Activated naive CD4-positive, alpha-beta T cell treated with anti-CD3 and anti-CD28 coated beads for 36 hours (primary cell): ENCODE data around the gene PIK3CB. TPM values are rescaled to one million over a fixed set of nuclear protein-coding genes. Genes with fewer than 3 reads are reported as not detected.

Experiments
- CTCF ChIA-PET: fragments of 350-600 bp; sonication (Branson Sonifier 250); formaldehyde crosslinking; loops from one replicate; lab custom pipeline; 2021; ENCODE audit warnings: antibody characterized with exemption; lab: Charles Lee
- DNase-seq: peaks from one replicate; pipeline ENCODE4 v3.0.0-alpha.2; 2020
- H3K27ac Mint-ChIP-seq: one replicate; pipeline ENCODE4 v1.8.0; 2021; ENCODE audit warnings: mild to moderate bottlenecking, mixed read lengths
- H3K27me3 Mint-ChIP-seq: one replicate; pipeline ENCODE4 v1.8.0; 2021; ENCODE audit warnings: low read depth, mixed read lengths
- H3K36me3 Mint-ChIP-seq: one replicate; pipeline ENCODE4 v1.8.0; 2021; ENCODE audit warnings: low read depth, mixed read lengths
- H3K4me1 Mint-ChIP-seq: one replicate; pipeline ENCODE4 v1.8.0; 2021; ENCODE audit warnings: low read depth, mixed read lengths
- H3K4me3 Mint-ChIP-seq: one replicate; pipeline ENCODE4 v1.8.0; 2021; ENCODE audit warnings: mild to moderate bottlenecking, moderate library complexity, mixed read lengths
- H3K9me3 Mint-ChIP-seq: one replicate; pipeline ENCODE4 v1.8.0; 2021; ENCODE audit warnings: mixed read lengths
- intact Hi-C: fragments of 100-400 bp; cut with micrococcal nuclease; formaldehyde crosslinking; loops from one replicate; pipeline ENCODE4 v1.15.1; 2023
- total RNA-seq, 2 experiments: library from RNA; stranded (reverse); gene quantifications; one replicate each; pipeline ENCODE4 v1.2.3, GENCODE V29; 2021

PIK3CB gene
- total RNA-seq, 2 experiments from 2014 or later, result 19.2 to 20.6 TPM

GRCh38 chr3:138725116-138725515, 109.6 kb downstream of the PIK3CB start:
- Mint-ChIP-seq H3K27ac (no peak overlapping the region), H3K9me3 (no peaks in the 10 kb centered on the region), H3K4me1 (peaks cover 47% of the 10 kb centered on the region), H3K36me3 (peaks cover 10% of the 10 kb centered on the region), H3K4me3 (no peak overlapping the region), H3K27me3 (no peaks in the 10 kb centered on the region)
- CTCF ChIA-PET, result interaction anchor here (1.2 to 1.3 kb wide), 2 partner anchors 56 to 191 kb away, joined by 3 to 8 read pairs; no protein-coding TSS in a partner anchor
- no peak for DNase-seq
- intact Hi-C loops, result no loop called here

- Mint-ChIP-seq H3K4me3 (no peak overlapping the region), H3K9me3 (no peaks in the 10 kb centered on the region), H3K4me1 (peaks cover 51% of the 10 kb centered on the region), H3K36me3 (peaks cover 9% of the 10 kb centered on the region), H3K27me3 (no peaks in the 10 kb centered on the region), H3K27ac (no peak overlapping the region)
- intact Hi-C loops, result loop anchor here (5.0 kb wide), 1 partner anchor 38 kb away; no protein-coding TSS in a partner anchor
- no peak for DNase-seq
- CTCF ChIA-PET, result interaction anchor here (1.2 to 1.3 kb wide), 2 partner anchors 57 to 191 kb away, joined by 3 to 8 read pairs; no protein-coding TSS in a partner anchor
Observed at GRCh38 chr3:138724443-138724842, 110.3 kb downstream of the PIK3CB start.

GRCh38 chr3:138718849-138719248, 115.9 kb downstream of the PIK3CB start:
- intact Hi-C loops, result no loop called here
- peaks cover 8% of the 10 kb centered on the region for H3K36me3 Mint-ChIP-seq

GRCh38 chr3:138717348-138717747, 117.4 kb downstream of the PIK3CB start:
- peaks cover 11% of the 10 kb centered on the region for H3K36me3 Mint-ChIP-seq
- CTCF ChIA-PET, result no interaction called here
- peaks cover 31% of the 10 kb centered on the region for H3K4me1 Mint-ChIP-seq
- intact Hi-C loops, result no loop called here
- DNase-seq, result no peak
- H3K27ac Mint-ChIP-seq, result no peak overlapping the region
- no peaks in the 10 kb centered on the region for H3K27me3 Mint-ChIP-seq
- no peaks in the 10 kb centered on the region for H3K9me3 Mint-ChIP-seq
- no peak overlapping the region for H3K4me3 Mint-ChIP-seq

More at GRCh38 chr3:138718849-138719248, 115.9 kb downstream of the PIK3CB start:
- Mint-ChIP-seq H3K4me3 (no peak overlapping the region), H3K27me3 (no peaks in the 10 kb centered on the region), H3K9me3 (no peaks in the 10 kb centered on the region), H3K4me1 (peaks cover 37% of the 10 kb centered on the region), H3K27ac (no peak overlapping the region)
- CTCF ChIA-PET, result interaction anchor here (1.2 to 2.0 kb wide), 2 partner anchors 197 to 205 kb away, joined by 3 to 9 read pairs; no protein-coding TSS in a partner anchor
- DNase-seq, result no peak

GRCh38 chr3:138712086-138712485, 122.6 kb downstream of the PIK3CB start:
- no peaks in the 10 kb centered on the region for H3K9me3 Mint-ChIP-seq
- intact Hi-C loops, result no loop called here
- no peak overlapping the region for H3K27ac Mint-ChIP-seq
- H3K36me3 Mint-ChIP-seq, result peaks cover 7% of the 10 kb centered on the region
- CTCF ChIA-PET, result no interaction called here
- H3K4me1 Mint-ChIP-seq, result no peaks in the 10 kb centered on the region
- H3K4me3 Mint-ChIP-seq, result no peak overlapping the region
- no peaks in the 10 kb centered on the region for H3K27me3 Mint-ChIP-seq
- DNase-seq, result no peak

- Mint-ChIP-seq H3K4me3 (no peak overlapping the region), H3K9me3 (no peaks in the 10 kb centered on the region), H3K27me3 (no peaks in the 10 kb centered on the region), H3K4me1 (no peaks in the 10 kb centered on the region), H3K36me3 (peaks cover 2% of the 10 kb centered on the region), H3K27ac (no peak overlapping the region)
- DNase-seq, result no peak
- intact Hi-C loops, result no loop called here
- CTCF ChIA-PET, result interaction anchor here (0.8 to 4.6 kb wide), 4 partner anchors 13 to 210 kb away, joined by 3 to 25 read pairs (median 5); no protein-coding TSS in a partner anchor
Observed at GRCh38 chr3:138705675-138706074, 129.1 kb downstream of the PIK3CB start.

- no peak for DNase-seq
- H3K4me1 Mint-ChIP-seq, result no peaks in the 10 kb centered on the region
- no peak overlapping the region for H3K4me3 Mint-ChIP-seq
- intact Hi-C loops, result loop anchor here (5.0 kb wide), 2 partner anchors 220 to 280 kb away; no protein-coding TSS in a partner anchor
- CTCF ChIA-PET, result interaction anchor here (0.9 to 4.3 kb wide), 4 partner anchors 217 to 239 kb away, joined by 3 to 52 read pairs (median 16); no protein-coding TSS in a partner anchor
- no peak overlapping the region for H3K27ac Mint-ChIP-seq
- H3K27me3 Mint-ChIP-seq, result no peaks in the 10 kb centered on the region
- peaks cover 17% of the 10 kb centered on the region for H3K36me3 Mint-ChIP-seq
- H3K9me3 Mint-ChIP-seq, result no peaks in the 10 kb centered on the region
Observed at GRCh38 chr3:138696666-138697370, 137.9 kb downstream of the PIK3CB start.

- no peaks in the 10 kb centered on the region for H3K9me3 Mint-ChIP-seq
- no peak overlapping the region for H3K4me3 Mint-ChIP-seq
- peaks cover 12% of the 10 kb centered on the region for H3K36me3 Mint-ChIP-seq
- no peak overlapping the region for H3K27ac Mint-ChIP-seq
- DNase-seq, result no peak
- H3K27me3 Mint-ChIP-seq, result no peaks in the 10 kb centered on the region
- H3K4me1 Mint-ChIP-seq, result peaks cover 3% of the 10 kb centered on the region
- CTCF ChIA-PET, result interaction anchor here (0.8 to 4.3 kb wide), 10 partner anchors 21 to 277 kb away, joined by 3 to 52 read pairs (median 3); partner anchors contain the start of gene CEP70
- intact Hi-C loops, result loop anchor here (5.0 kb wide), 2 partner anchors 217 to 277 kb away; no protein-coding TSS in a partner anchor
Observed at GRCh38 chr3:138694287-138695007, 140.3 kb downstream of the PIK3CB start.

GRCh38 chr3:138692152-138692551, 142.6 kb downstream of the PIK3CB start:
- no peaks in the 10 kb centered on the region for H3K27me3 Mint-ChIP-seq
- CTCF ChIA-PET, result interaction anchor here (1.4 to 2.2 kb wide), 2 partner anchors 223 to 231 kb away, joined by 5 to 6 read pairs; no protein-coding TSS in a partner anchor
- H3K27ac Mint-ChIP-seq, result no peak overlapping the region
- H3K4me3 Mint-ChIP-seq, result no peak overlapping the region
- H3K4me1 Mint-ChIP-seq, result peaks cover 8% of the 10 kb centered on the region
- intact Hi-C loops, result no loop called here
- peaks cover 17% of the 10 kb centered on the region for H3K36me3 Mint-ChIP-seq
- no peak for DNase-seq
- H3K9me3 Mint-ChIP-seq, result no peaks in the 10 kb centered on the region

GRCh38 chr3:138691351-138691750, 143.4 kb downstream of the PIK3CB start:
- no peaks in the 10 kb centered on the region for H3K9me3 Mint-ChIP-seq
- H3K4me3 Mint-ChIP-seq, result no peak overlapping the region
- CTCF ChIA-PET, result interaction anchor here (1.4 kb wide), 1 partner anchor 224 kb away, joined by 5 read pairs; no protein-coding TSS in a partner anchor
- DNase-seq, result no peak
- no peak overlapping the region for H3K27ac Mint-ChIP-seq
- intact Hi-C loops, result no loop called here
- H3K4me1 Mint-ChIP-seq, result peaks cover 15% of the 10 kb centered on the region
- peaks cover 22% of the 10 kb centered on the region for H3K36me3 Mint-ChIP-seq
- no peaks in the 10 kb centered on the region for H3K27me3 Mint-ChIP-seq

GRCh38 chr3:138690036-138690435, 144.7 kb downstream of the PIK3CB start:
- Mint-ChIP-seq H3K9me3 (no peaks in the 10 kb centered on the region), H3K4me3 (no peak overlapping the region), H3K27me3 (no peaks in the 10 kb centered on the region), H3K36me3 (peaks cover 22% of the 10 kb centered on the region), H3K27ac (no peak overlapping the region), H3K4me1 (peaks cover 15% of the 10 kb centered on the region)
- CTCF ChIA-PET, result interaction anchor here (0.8 to 3.9 kb wide), 4 partner anchors 10 to 229 kb away, joined by 4 to 47 read pairs (median 4); partner anchors contain the start of gene CEP70
- DNase-seq, result no peak
- intact Hi-C loops, result no loop called here

- intact Hi-C loops, result loop anchor here (1.0 to 5.0 kb wide), 3 partner anchors 82 to 507 kb away; partner anchors contain the start of gene FAIM
Observed at GRCh38 chr3:138688871-138689299, 145.8 kb downstream of the PIK3CB start.

More at GRCh38 chr3:138688871-138689299, 145.8 kb downstream of the PIK3CB start:
- H3K27me3 Mint-ChIP-seq, result no peaks in the 10 kb centered on the region
- no peak overlapping the region for H3K4me3 Mint-ChIP-seq
- H3K4me1 Mint-ChIP-seq, result peaks cover 15% of the 10 kb centered on the region
- H3K9me3 Mint-ChIP-seq, result no peaks in the 10 kb centered on the region
- H3K27ac Mint-ChIP-seq, result no peak overlapping the region
- no peak for DNase-seq
- CTCF ChIA-PET, result interaction anchor here (0.6 to 3.9 kb wide), 3 partner anchors 150 to 230 kb away, joined by 5 to 47 read pairs (median 7); no protein-coding TSS in a partner anchor
- H3K36me3 Mint-ChIP-seq, result peaks cover 17% of the 10 kb centered on the region
